GM19395 (cell line): ENCODE results near the gene TRIM27.
"Not testable (repeated sequence)": the region's sequence is repeated elsewhere in the genome, so short reads cannot be mapped to it uniquely, and the experiment has no call there.

Experiments used
- ATAC-seq: cut with Tn5 transposase; IDR thresholded peaks from one replicate; pipeline ENCODE4 v1.9.1; 2021; ENCODE audit warnings: mild to moderate bottlenecking, moderate library complexity; ENCODE audit not compliant: unreplicated experiment

TRIM27 gene

DNA sequence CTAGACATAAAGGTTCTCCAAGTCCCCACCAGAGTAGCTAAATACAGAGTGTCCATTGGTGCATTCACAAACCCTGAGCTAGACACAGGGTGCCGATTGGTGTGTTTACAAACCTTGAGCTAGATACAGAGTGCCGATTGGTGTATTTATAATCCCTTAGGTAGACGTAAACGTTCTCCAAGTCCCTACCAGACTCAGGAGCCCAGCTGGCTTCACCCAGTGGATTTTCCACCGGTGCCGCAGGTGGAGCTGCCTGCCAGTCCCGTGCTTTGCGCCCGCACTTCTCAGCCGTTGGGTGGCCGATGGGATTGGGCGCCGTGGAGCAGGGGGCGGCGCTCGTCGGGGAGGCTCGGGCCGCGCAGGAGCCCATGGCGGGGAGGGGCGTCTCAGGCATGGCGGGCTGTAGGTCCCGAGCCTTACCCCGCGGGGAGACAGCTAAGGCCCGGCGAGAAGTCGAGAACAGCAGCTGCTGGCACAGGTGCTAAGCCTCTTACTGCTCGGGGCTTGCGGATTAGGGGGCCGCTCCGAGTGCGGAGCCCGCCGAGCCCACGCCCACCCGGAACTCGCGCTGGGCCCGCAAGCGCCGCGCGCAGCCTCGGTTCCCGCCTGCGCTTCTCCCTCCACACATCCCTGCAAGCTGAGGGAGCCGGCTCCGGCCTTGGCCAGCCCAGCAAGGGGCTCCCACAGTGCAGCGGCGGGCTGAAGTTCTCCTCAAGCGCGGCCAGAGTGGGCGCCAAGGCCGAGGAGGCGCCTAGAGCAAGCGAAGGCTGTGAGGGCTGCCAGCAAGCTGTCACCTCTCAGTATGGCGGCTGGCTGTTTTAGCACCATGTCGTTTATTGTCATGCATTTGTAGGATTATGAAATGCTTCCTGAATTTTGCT lies 57.3 kb downstream of the TRIM27 start:
- ATAC-seq, result peak; percentile 60

DNA sequence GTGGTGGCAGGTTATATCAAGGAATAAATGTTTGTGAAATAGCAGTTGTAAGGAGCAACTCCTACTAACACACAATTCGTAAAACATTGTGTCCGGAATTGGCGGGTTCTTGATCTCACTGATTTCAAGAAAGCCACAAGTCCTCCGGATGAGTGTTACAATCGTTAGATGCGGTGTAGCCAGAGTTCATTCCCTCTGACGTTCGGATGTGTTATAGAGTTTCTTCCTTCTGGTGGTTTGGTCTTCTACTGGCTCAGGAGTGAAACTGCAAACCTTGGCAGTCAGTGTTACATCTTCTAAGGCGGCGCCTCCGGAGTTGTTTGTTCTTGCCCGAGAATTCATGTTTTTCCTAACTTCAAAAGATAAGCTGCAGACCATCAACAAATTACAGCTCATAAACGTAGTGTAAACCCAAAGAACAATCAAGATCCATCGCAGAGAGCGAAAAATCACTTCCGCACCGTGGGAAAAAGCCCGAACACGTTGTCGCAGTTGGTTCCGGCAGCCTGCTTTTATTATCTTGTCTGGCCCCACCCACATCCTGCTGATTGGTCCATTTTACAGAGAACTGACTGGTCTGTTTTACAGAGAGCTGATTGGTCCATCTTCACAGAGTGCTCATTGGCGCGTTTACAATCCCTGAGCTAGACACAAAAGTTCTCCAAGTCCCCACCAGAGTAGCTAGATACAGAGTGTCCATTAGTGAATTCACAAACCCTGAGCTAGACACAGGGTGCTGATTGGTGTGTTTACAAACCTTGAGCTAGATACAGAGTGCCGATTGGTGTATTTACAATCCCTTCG lies 58.2 kb downstream of the TRIM27 start:
- no peak for ATAC-seq

DNA sequence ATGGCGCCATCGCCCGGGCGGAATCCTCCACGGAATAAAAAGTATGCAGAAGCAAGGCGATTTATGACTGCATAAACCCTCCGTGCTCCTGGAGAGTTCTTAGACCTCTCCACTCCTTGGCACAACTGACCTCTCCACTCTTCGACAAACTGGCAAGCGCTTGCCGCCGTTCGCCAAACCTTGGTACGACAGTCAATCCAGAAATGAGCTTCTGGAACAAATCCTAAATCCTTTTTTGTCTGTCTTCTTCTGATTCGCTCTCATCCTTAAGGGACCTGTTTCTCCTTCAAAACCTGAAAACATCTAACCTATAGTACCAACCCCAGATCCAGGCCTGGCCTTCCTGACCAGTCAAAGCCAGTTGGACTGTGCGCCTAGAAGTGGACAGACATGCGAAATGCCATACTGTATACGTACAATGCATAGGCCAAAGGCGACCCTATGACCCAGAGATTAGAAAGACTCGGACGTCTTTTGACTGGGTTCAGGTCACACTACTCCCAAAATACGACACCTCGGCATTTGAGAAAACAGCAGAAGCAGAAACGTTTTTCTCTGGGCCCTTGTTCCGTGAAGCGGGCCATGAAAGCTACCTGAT lies 59.4 kb downstream of the TRIM27 start:
- no peak for ATAC-seq

DNA sequence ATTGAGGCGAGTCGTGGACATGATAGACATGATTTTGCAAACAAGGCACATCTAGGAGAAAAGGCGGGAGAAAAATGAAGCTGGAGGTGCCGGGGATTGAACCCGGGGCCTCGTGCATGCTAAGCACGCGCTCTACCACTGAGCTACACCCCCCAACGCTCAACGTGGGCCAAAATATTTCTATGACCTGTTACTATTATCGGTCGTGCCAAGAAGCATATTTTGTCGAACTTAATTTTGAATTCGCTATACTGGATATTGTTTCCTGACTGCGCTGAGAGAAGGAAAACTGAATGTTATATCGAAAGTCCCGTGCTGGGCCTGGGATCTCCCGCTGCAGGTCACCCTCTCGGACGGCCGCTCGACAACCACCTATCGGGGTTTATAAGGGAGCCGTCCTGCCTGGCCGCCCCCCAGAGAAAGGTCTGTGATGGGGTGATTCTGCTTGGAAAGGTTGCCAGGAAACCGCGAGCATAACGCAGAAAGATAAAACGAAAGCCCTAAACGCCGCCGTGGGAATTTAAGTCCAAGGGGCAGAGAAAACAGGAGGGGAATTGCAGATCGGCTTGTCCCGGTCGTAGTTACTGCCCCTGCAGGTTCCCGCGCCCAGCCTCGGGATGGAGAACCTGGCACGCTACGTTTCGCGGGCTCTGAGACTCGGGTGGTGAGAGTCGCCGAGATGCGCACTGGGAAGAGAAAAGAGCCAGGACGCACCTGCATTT lies 60.0 kb downstream of the TRIM27 start:
- ATAC-seq, result no peak

DNA sequence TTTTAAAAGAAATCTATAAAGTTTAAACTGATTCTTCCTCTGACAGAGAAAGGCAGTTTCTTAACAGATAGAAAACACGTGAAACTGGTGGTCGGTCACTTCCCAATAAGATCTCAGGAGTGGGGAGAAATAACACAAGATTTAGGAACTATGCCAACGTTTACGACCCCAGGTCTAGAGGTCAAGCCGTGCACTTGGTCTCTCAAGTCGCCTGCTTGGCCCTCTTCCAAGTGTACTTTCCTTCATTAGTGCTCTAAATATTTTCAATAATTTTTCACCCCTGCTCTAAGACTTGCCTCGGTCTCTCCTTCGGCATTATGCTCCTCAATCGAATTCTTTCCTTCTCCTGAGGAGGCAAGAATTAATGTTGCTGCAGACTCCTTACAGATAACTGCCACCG lies 61.7 kb downstream of the TRIM27 start:
- ATAC-seq, result no peak

DNA sequence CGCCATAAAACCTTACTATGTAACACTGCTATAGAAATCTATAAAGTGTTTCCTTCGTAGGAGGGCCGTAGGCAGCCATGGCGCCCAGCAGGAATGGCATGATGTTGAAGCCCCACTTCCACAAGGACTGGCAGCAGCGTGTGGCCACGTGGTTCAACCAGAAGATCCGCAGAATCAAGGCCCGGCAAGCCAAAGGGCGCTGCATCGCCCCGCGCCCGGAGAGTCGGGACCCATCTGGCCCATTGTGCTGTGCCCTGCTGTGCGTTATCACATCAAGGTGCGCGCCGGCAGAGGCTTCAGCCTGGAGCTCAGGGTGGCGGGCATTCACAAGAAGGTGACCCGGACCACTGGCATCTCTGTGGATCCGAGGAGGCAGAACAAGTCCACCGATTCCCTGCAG lies 62.4 kb downstream of the TRIM27 start:
- ATAC-seq, result no peak

DNA sequence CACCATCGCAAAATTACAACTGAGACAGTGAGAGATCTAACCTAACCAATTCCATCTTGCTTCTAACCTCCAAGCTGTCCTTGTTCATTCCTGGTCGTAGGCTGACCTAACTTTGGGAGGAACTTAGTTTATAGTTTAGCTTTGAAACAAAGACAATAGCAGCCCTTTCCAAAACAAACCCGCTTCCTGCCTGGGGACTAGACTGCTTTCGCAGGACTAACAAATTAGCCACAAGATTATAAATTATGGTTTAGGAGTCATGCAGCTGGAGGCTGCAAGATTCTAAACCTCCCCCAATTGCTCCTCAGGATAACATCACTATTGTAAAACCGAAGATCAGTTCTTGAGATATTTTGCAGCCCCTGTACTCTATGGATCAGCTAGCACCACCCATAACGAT lies 63.2 kb downstream of the TRIM27 start:
- ATAC-seq, result no peak

DNA sequence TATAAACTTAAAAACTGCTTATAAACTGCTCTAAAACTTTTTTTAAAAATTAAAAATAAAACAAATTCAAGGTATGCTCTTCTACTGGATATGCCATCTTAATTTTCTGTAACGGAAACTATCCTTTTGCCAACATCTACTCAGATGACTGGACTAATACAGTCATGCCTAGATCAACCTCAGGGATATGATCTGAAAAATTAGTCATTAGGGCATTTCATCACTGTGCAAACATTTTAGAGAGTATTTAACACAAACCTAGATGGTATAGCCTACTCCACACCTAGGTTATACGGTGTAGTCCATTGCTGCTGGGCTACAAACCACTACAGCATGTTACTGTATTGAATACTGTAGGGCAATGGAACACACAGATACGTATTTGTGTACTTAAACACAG lies 64.8 kb downstream of the TRIM27 start:
- ATAC-seq, result no peak

DNA sequence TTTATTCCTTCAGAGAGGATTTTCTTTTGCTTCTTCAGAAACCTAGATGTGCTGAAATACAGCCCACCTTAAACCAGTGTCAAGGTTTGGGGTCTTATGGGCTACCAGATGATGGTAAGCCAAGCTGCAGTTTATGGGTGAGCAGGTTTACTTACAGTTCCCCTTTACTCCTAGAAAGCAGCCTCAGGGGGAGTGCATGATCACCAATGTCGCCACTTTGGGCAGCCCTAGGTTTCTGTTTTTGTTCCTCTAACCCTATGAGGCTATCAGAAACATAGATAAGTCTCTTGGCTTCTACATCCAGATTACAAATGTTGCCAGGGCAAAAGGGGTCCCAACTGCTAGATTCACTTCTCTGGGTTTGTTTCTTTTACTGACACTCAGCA lies 67.2 kb downstream of the TRIM27 start:
- no peak for ATAC-seq

DNA sequence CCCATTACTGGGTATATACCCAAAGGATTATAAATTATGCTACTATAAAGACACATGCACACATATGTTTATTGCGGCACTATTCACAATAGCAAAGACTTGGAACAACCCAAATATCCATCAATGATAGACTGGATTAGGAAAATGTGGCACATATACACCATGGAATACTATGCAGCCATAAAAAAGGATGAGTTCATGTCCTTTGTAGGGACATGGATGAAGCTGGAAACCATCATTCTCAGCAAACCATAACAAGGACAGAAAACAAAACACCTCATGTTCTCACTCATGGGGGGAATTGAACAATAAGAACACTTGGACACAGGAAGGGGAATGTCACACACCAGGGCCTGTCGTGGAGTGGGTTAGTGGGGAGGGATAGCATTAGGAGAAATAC lies 69.4 kb downstream of the TRIM27 start:
- ATAC-seq, result not testable (repeated sequence)
